GM21723 (cell line): Measurements from ENCODE around the gene C19orf85.
"Not testable (repeated sequence)": the region's sequence is repeated elsewhere in the genome, so short reads cannot be mapped to it uniquely, and the experiment has no call there.

Source experiments
- ATAC-seq: cut with Tn5 transposase; IDR thresholded peaks from one replicate; pipeline ENCODE4 v1.9.1; 2021; ENCODE audit warnings: mild to moderate bottlenecking, moderate library complexity; ENCODE audit not compliant: unreplicated experiment

C19orf85 gene

GRCh38 chr19:55464662-55465054 is at the start of gene C19orf85:
C19orf85 (minus strand) TSS chr19:55464751; CDS start chr19:55464554, 197 bp downstream.
- no peak for ATAC-seq

- no peak for ATAC-seq
Observed at GRCh38 chr19:55508120-55508519, 43.6 kb upstream of the C19orf85 start.

DNA sequence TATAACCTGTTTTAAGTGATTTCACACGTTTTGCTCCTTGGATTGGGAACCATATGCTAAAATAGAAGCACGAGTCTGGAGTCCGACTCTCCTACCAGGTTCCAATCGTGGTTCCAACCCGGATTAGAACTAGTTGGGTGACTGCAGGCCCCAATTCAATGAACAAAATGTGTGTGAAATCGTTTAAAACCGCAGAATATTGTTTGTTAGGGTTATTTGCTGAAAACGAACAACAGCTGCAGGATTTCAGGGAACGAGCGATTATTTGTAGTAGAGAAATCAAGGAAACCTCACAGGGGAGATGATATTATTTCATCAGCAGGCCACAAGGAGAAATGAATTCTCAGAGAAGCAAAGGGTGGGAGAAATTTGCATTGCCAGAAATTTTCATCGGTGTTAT is 40.4 kb upstream of the C19orf85 start:
- ATAC-seq = no peak

- no peak for ATAC-seq
Observed at GRCh38 chr19:55504252-55504603, 39.7 kb upstream of the C19orf85 start.

- peak; percentile 90 for ATAC-seq
Observed at GRCh38 chr19:55503502-55504251, 39.1 kb upstream of the C19orf85 start.

GRCh38 chr19:55503157-55503501 is 38.6 kb upstream of the C19orf85 start:
- no peak for ATAC-seq

DNA sequence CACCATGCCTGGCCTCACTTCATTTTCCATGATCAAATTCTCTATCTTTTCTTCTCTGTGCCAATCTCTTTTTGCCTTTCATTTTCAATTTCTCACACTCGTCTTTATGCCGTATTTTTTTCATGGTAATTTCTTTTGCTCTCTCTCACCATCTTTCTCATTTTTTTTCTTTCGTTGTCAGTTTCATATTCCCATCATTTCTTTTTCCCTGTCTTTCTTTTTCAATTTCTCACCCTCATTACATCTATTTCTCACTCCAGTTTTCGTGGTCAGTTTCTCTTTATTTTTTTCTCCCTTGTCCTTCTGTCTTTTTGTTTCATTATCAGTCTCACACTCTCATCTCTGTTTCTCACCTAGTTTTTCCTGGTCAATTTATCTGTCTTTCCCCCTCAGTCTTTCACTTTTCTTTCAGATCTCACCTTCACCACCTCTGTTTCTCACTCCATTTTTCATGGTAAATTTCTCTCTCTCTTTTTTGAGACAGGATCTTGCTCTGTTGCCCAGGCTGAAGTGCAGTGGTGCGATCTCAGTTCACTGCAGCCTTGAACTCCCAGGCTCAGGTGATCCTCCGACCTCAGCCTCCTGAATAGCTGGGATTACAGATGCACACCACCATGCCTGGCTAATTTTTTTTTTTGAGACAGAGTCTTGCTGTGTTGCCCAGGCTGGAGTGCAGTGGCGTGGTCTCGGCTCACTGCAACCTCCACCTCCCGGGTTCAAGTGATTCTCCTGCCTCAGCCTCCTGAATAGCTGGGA is 37.8 kb upstream of the C19orf85 start:
- ATAC-seq = no peak

- ATAC-seq = no peak
Observed at GRCh38 chr19:55500368-55500952, 35.9 kb upstream of the C19orf85 start.

DNA sequence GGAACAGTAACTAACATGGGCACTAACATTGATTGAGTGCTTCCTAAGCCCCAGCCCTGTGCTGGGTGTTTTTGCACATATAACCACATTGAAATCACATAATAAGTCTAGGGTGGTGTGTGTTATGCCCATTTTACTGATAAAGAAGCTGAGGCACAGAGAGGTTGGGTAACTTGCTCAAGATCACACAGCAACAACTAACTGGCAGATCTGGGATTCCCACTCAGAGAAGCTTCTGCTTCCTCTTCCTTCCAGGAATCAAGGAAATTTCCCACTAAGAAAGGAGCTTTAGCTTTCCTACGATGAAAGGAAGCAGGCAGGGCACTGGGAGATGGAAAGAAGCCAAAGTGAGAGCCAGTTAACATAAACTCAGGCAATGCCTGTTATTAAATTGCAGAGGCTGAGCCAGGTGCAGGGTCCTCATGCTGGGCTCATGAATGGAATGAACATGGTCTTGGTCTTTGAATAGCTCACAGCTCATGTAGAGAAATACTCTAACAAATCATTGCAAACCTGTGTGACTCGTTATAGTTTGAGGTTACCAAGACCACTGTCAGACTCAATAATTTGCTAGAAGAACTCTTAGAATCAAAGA is 33.8 kb upstream of the C19orf85 start:
- no peak for ATAC-seq

- no peak for ATAC-seq
Observed at GRCh38 chr19:55497763-55498162, 33.2 kb upstream of the C19orf85 start.

GRCh38 chr19:55496820-55497219 is 32.3 kb upstream of the C19orf85 start:
- not testable (repeated sequence) for ATAC-seq

GRCh38 chr19:55495646-55496349 is 31.2 kb upstream of the C19orf85 start:
- no peak for ATAC-seq

DNA sequence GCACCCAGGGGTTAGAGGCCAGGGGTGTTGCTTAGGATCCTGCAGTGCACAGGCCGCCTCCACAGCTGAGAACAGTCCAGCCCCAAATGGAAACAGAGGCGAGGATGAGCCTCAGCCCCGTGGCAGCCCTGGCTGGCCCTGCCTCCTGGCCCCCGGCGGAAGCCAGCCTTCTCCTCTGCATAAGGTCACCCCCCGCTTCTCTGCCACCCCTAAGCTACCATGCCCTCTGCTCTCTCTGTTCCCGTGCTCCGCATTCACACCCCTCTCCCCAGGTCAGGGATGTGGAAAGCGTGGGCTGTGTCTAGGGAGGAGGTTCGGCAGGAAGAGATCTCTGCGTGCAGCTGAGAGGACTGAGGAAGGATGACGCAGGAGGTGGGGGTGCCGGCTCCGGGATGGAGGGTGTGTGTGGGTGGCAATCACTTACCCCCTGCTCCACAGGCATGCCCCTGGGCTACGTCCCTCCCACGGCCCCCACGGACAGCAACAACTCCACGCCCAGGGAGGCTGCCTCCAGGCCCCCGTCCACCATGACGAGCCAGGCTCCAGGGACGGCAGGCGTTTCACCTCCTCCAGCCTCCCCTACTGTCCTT is 29.7 kb upstream of the C19orf85 start:
- no peak for ATAC-seq

- no peak for ATAC-seq
Observed at GRCh38 chr19:55493645-55494171, 29.2 kb upstream of the C19orf85 start.

DNA sequence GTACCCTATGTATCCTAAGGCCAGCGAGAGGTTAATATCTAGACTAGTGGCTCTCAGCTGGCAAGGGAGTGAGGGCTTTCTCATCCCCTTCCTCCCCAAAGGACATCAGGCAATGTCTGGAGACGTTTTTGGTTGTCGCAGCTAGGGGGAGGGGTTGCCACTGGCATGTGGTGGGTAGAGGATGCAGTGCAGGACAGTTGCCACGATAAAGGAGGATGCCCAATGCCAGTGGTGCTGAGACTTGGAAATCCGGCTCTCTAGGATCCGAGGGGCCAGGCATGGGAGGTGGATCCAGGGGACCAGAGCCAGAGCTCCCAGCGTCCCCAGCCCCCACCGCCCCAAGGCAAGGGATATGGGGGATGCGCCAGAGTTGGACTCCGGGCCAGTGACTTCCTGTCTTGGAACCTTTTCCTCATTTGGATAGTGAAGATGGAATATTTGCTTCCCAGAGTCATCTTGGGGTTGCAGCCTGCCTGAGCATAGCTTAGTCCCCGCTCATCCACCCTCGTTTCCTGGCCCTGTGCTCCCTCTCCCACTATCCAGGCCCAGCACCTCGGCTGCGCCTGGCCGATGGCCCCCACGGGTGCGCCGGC is 28.6 kb upstream of the C19orf85 start:
- no peak for ATAC-seq

DNA sequence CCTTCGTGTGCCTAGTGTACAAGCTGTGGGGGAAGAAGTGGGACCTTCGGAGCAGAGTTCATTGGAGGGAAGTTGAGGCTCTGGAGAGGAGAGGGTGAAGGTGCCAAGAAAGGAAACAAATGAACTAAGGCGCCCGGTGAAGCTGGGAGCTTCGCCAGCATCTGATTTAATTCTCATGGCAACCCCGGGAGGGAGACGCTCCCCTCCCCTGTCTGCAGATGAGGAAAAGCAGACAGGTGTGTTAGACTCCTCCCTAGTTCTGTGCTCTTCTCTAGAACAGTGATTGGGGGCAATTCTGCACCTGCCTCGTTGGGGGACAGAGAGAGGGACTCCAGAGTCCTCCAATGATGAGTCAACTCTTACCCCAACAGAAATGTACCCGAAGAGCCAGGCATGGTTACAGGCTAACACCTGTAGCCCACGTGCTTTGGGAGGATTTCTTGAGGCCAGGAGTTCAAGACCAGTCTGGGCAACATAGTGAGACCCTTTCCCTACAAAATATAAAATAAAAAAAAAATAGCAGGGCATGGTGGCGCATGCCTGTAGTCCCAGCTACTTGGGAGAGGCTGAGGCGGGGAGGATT is 27.9 kb upstream of the C19orf85 start:
- ATAC-seq = no peak

GRCh38 chr19:55491546-55492360 is 27.2 kb upstream of the C19orf85 start:
- ATAC-seq = no peak

GRCh38 chr19:55490478-55491432 is 26.2 kb upstream of the C19orf85 start:
- no peak for ATAC-seq
